ENCODE data around the gene LRRC8E. TPM values are rescaled to one million over a fixed set of nuclear protein-coding genes. Genes with fewer than 3 reads are reported as not detected.

Gene LRRC8E
- total RNA-seq, 2 donors from 2014 or later = 1.5 to 2.1 TPM

- Histone ChIP-seq H3K27ac (peak overlapping the region in 1 of 2 donors; percentile 74), H3K4me1 (peaks cover 0 to 37% of the 10 kb centered on the region in 2 donors), H3K4me3 (peak overlapping the region; percentile 29 to 55), H3K9me3 (no peaks in the 10 kb centered on the region), H3K27me3 (peaks cover 0 to 5% of the 10 kb centered on the region in 2 donors), H3K36me3 (no peaks in the 10 kb centered on the region)
- no peak for TF ChIP-seq CTCF (IDR thresholded peaks at IDR 0.05)
- DNase-seq (ENCODE audit: low spot score) = no peak
Measured at GRCh38 chr19:7868326-7868670, 20.0 kb upstream of the LRRC8E start.

GRCh38 chr19:7868671-7869452, 19.4 kb upstream of the LRRC8E start:
- DNase-seq (ENCODE audit: low spot score) = no peak
- no peaks in the 10 kb centered on the region for H3K36me3 ChIP-seq
- H3K9me3 ChIP-seq = no peaks in the 10 kb centered on the region
- TF ChIP-seq CTCF (IDR thresholded peaks at IDR 0.05) = peak; percentile 88 to 96
- H3K27me3 ChIP-seq = peaks cover 0 to 5% of the 10 kb centered on the region in 2 donors
- peaks cover 0 to 42% of the 10 kb centered on the region in 2 donors for H3K4me1 ChIP-seq
- H3K27ac ChIP-seq = peak overlapping the region; percentile 61 to 74
- peak overlapping the region; percentile 29 to 55 for H3K4me3 ChIP-seq

GRCh38 chr19:7869453-7869909, 18.8 kb upstream of the LRRC8E start:
- H3K27me3 ChIP-seq = peaks cover 0 to 5% of the 10 kb centered on the region in 2 donors
- peak overlapping the region; percentile 61 to 74 for H3K27ac ChIP-seq
- peak overlapping the region; percentile 29 to 55 for H3K4me3 ChIP-seq
- no peak for DNase-seq (ENCODE audit: low spot score)
- no peaks in the 10 kb centered on the region for H3K9me3 ChIP-seq
- peaks cover 0 to 47% of the 10 kb centered on the region in 2 donors for H3K4me1 ChIP-seq
- H3K36me3 ChIP-seq = no peaks in the 10 kb centered on the region
- TF ChIP-seq CTCF (IDR thresholded peaks at IDR 0.05) = peak; percentile 4 to 31

GRCh38 chr19:7869910-7870511, 18.3 kb upstream of the LRRC8E start:
- no peak for TF ChIP-seq CTCF (IDR thresholded peaks at IDR 0.05)
- Histone ChIP-seq H3K27me3 (peaks cover 0 to 5% of the 10 kb centered on the region in 2 donors), H3K4me3 (peak overlapping the region; percentile 29 to 55), H3K27ac (peak overlapping the region; percentile 61 to 74), H3K36me3 (no peaks in the 10 kb centered on the region), H3K9me3 (no peaks in the 10 kb centered on the region), H3K4me1 (peaks cover 0 to 49% of the 10 kb centered on the region in 2 donors)
- no peak for DNase-seq (ENCODE audit: low spot score)

GRCh38 chr19:7870571-7871436, 17.5 kb upstream of the LRRC8E start:
- Histone ChIP-seq H3K27ac (no peak overlapping the region), H3K36me3 (no peaks in the 10 kb centered on the region), H3K9me3 (no peaks in the 10 kb centered on the region), H3K4me1 (peaks cover 0 to 49% of the 10 kb centered on the region in 2 donors), H3K27me3 (peaks cover 0 to 5% of the 10 kb centered on the region in 2 donors), H3K4me3 (no peak overlapping the region)
- TF ChIP-seq CTCF (IDR thresholded peaks at IDR 0.05) = no peak
- no peak for DNase-seq (ENCODE audit: low spot score)

Data from right atrium auricular region (tissue), 2 donors.